Ectodermal cell (in vitro differentiated cells): ENCODE results near the gene PIEZO2.

Source experiments
- H3K27ac ChIP-seq: 2 replicates; pipeline ENCODE4 v1.7.0; 2013; ENCODE audit warnings: mild to moderate bottlenecking, low read depth, low read length; ENCODE audit not compliant: insufficient read depth, poor library complexity, severe bottlenecking
- H3K27me3 ChIP-seq: 2 replicates; pipeline ENCODE4 v1.7.0; 2013; ENCODE audit warnings: mild to moderate bottlenecking, low read length; ENCODE audit not compliant: insufficient read depth, control insufficient read depth, poor library complexity, severe bottlenecking
- H3K36me3 ChIP-seq: one replicate; pipeline ENCODE4 v1.7.0; 2013; ENCODE audit warnings: low read length; ENCODE audit not compliant: control insufficient read depth, insufficient read depth
- H3K4me1 ChIP-seq: one replicate; pipeline ENCODE4 v1.7.0; 2013; ENCODE audit warnings: low read length; ENCODE audit not compliant: control insufficient read depth, insufficient read depth
- H3K4me3 ChIP-seq: 2 replicates; pipeline ENCODE4 v1.7.0; 2013; ENCODE audit warnings: low read depth, low read length, control low read depth; ENCODE audit not compliant: insufficient read depth
- H3K9me3 ChIP-seq: 2 replicates; pipeline ENCODE4 v1.7.0; 2013; ENCODE audit warnings: mild to moderate bottlenecking, low read length, moderate library complexity; ENCODE audit not compliant: control insufficient read depth
- whole genome bisulfite sequencing, 2 experiments: methylation state at CpG; one replicate each; pipeline ENCODE4 v1.1.7; 2013; ENCODE audit warnings: missing lambda C conversion rate in 2 of 2; 5-methylcytosine and 5-hydroxymethylcytosine counted together

Gene PIEZO2

GRCh38 chr18:11153097-11153496 is 3.7 kb upstream of the PIEZO2 start:
- H3K27me3 ChIP-seq = peaks cover 36% of the 10 kb centered on the region
- no peaks in the 10 kb centered on the region for H3K9me3 ChIP-seq
- WGBS, 2 experiments = 85 to 90% methylated on average over 2 of the region's 2 CpGs

DNA sequence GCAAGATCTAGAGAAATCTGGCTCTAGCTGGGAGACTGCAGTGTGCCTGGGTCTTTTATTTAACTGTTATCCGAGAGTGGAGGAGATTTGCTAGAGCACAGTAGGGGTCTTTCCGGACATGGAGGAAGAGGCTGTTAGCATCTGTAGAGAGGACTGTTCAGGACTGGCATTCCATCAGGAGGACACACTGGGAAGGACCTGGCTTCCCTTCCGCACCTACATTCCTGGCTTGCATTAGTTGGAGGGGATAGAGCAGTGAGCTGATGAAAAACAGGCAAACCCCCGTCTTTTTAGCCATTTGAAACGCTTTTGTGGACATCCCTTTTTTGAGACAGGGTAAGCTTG is 874 bp upstream of the PIEZO2 start:
- H3K27me3 ChIP-seq = peaks cover 64% of the 10 kb centered on the region
- H3K4me3 ChIP-seq = no peak overlapping the region
- H3K27ac ChIP-seq = no peak overlapping the region
- peaks cover 18% of the 10 kb centered on the region for H3K4me1 ChIP-seq
- no peaks in the 10 kb centered on the region for H3K9me3 ChIP-seq
- WGBS, 2 experiments = 25 to 33% methylated on average over 5 of the region's 5 CpGs
- no peaks in the 10 kb centered on the region for H3K36me3 ChIP-seq

More at GRCh38 chr18:11153097-11153496, 3.7 kb upstream of the PIEZO2 start:
- H3K4me1 ChIP-seq = no peaks in the 10 kb centered on the region
- no peaks in the 10 kb centered on the region for H3K36me3 ChIP-seq
- no peak overlapping the region for H3K27ac ChIP-seq
- H3K4me3 ChIP-seq = no peak overlapping the region

- Histone ChIP-seq H3K27me3 (peaks cover 67% of the 10 kb centered on the region), H3K4me3 (peak overlapping the region; percentile 39), H3K27ac (no peak overlapping the region), H3K9me3 (no peaks in the 10 kb centered on the region), H3K36me3 (no peaks in the 10 kb centered on the region), H3K4me1 (peaks cover 18% of the 10 kb centered on the region)
- WGBS, 2 experiments = 4% methylated on average over 86 of the region's 86 CpGs
Measured at GRCh38 chr18:11148680-11149440, 509 bp downstream of the PIEZO2 start.

DNA sequence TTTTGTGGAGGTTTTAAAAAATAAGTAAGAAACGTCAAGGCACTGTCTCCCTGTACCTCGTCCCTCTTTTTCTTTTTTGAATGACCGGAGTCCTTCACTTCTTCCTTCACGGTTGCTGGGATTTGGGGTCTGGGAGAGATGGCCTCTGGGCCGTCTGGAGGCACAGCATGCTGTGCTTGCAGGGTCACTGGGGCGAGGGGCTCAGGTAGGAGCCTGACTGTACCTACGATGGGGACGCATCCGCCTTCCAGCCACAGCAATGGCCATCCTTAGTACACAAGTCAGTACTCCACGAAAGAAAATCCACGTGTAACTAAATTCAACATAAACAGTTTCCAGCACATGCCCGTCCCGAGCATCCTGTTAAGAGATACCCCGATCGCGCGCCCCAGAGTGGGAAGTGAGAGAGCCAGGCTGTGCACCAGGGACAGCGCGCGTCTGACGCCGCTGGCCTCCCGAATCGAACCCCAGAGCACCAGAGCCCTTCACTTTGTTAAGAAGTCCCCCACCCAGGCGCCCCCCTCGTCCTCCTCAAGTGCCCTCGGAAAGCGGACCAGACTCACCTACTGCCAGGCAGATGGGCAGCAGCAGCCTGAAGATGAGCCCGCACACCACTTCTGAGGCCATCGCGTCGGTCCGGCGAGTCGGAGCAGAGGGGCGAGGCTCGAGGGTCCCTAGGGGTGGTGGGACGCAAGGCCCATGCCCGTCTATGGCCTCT is 1.2 kb downstream of the PIEZO2 start:
- 23 to 25% methylated on average over 39 of the region's 39 CpGs for WGBS, 2 experiments
- Histone ChIP-seq H3K27ac (no peak overlapping the region), H3K4me1 (peaks cover 18% of the 10 kb centered on the region), H3K27me3 (peaks cover 67% of the 10 kb centered on the region), H3K9me3 (no peaks in the 10 kb centered on the region), H3K4me3 (peak overlapping the region; percentile 39), H3K36me3 (no peaks in the 10 kb centered on the region)

DNA sequence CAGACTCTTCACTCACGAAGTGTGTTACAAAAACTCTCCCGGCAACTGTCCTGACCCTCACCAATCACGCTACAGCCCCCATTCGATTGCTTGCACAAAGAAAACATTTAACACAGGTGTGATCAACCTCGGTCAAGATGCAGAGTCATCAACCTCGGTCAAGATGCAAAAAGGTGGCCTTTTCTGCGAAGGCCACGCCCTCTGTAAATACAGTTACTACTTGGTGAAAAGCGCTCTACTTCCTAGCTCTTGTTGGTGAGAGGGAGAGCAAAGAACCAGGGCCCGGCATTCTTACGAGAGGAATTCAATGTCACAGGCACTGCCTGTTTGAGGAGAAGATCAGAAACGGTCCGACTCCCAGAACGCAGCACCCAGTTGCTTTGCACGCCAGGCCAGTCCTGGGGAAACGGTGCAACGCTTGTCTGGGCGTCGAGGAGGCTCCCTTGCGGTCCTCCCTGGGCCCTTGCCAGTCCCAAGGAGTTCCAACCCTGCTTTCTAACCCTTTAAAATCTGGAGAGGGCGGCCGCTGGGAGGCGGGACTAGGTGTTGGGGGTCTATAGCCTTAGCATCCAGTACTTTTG is 1.9 kb downstream of the PIEZO2 start:
- H3K36me3 ChIP-seq = no peaks in the 10 kb centered on the region
- H3K27ac ChIP-seq = no peak overlapping the region
- H3K4me1 ChIP-seq = peaks cover 18% of the 10 kb centered on the region
- 28 to 30% methylated on average over 23 of the region's 23 CpGs for WGBS, 2 experiments
- H3K4me3 ChIP-seq = peak overlapping the region; percentile 15
- H3K9me3 ChIP-seq = no peaks in the 10 kb centered on the region
- H3K27me3 ChIP-seq = peaks cover 67% of the 10 kb centered on the region

DNA sequence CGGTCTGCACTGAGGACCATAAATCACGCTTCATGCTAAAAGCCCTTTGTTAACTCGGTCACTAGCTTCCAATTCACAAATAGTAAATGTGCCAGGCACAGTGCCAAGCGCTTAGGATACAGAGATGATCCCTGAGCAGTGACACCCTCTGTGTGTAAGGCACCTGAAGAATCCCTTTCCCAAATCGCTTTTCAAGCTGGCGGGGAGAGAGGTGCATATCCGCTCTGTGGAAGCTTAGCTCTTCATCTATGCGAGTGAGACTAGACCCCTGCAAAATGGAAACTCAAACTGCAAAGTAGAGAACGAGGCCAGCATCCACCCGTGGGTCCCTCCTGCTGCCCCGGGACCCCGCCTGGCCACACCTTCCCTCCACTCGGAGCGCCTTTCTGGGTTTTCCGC is 2.4 kb downstream of the PIEZO2 start:
- H3K27me3 ChIP-seq = peaks cover 67% of the 10 kb centered on the region
- WGBS, 2 experiments = 34 to 35% methylated on average over 15 of the region's 15 CpGs
- no peak overlapping the region for H3K27ac ChIP-seq
- H3K36me3 ChIP-seq = no peaks in the 10 kb centered on the region
- H3K4me1 ChIP-seq = peaks cover 18% of the 10 kb centered on the region
- no peak overlapping the region for H3K4me3 ChIP-seq
- no peaks in the 10 kb centered on the region for H3K9me3 ChIP-seq

- H3K27me3 ChIP-seq = peaks cover 64% of the 10 kb centered on the region
- H3K36me3 ChIP-seq = no peaks in the 10 kb centered on the region
- H3K4me3 ChIP-seq = no peak overlapping the region
- H3K4me1 ChIP-seq = peaks cover 18% of the 10 kb centered on the region
- WGBS, 2 experiments = 27 to 33% methylated on average over 18 of the region's 18 CpGs
- no peak overlapping the region for H3K27ac ChIP-seq
- no peaks in the 10 kb centered on the region for H3K9me3 ChIP-seq
Measured at GRCh38 chr18:11146238-11146946, 3.0 kb downstream of the PIEZO2 start.

GRCh38 chr18:11145413-11146191 is 3.8 kb downstream of the PIEZO2 start:
- peaks cover 56% of the 10 kb centered on the region for H3K27me3 ChIP-seq
- H3K4me1 ChIP-seq = peaks cover 18% of the 10 kb centered on the region
- H3K9me3 ChIP-seq = no peaks in the 10 kb centered on the region
- no peaks in the 10 kb centered on the region for H3K36me3 ChIP-seq
- H3K27ac ChIP-seq = no peak overlapping the region
- WGBS, 2 experiments = 64 to 71% methylated on average over 4 of the region's 4 CpGs
- H3K4me3 ChIP-seq = no peak overlapping the region

DNA sequence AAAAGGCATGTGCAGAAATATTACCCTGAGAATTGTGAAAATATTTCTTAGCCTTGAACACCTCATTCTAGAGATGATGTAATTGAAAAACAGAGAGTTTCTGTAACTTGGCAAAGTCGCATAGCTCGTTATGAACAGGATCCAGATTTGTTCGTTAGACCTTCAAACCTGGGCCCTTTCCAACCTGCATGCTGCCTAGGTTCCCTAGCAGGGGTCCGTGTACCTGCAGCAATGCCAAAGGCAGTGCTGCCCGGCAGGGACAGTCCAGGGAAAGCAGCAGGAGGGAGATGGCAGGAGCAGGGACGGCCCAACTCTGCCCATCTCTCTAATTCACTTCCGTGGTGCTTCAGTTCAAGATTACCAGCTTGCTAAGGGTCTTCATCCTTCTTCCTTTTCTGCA is 12.0 kb downstream of the PIEZO2 start:
- no peaks in the 10 kb centered on the region for H3K36me3 ChIP-seq
- H3K4me1 ChIP-seq = no peaks in the 10 kb centered on the region
- WGBS, 2 experiments = 81 to 87% methylated on average over 7 of the region's 7 CpGs
- H3K27ac ChIP-seq = no peak overlapping the region
- no peaks in the 10 kb centered on the region for H3K27me3 ChIP-seq
- no peaks in the 10 kb centered on the region for H3K9me3 ChIP-seq
- no peak overlapping the region for H3K4me3 ChIP-seq
